Right lobe of liver (tissue), 6 donors: Measurements from ENCODE around the gene GPR156. TPM values are rescaled to one million over a fixed set of nuclear protein-coding genes. Genes with fewer than 3 reads are reported as not detected.

Source experiments
- ATAC-seq, 4 donors: fragments of 200-7000 bp; cut with Tn5 transposase; one replicate each; pipeline ENCODE4 v1.9.1; 2020; ENCODE audit warnings: mild to moderate bottlenecking in 4 of 4, moderate library complexity in 4 of 4
- DNase-seq, 3 donors: peaks; one replicate each; pipeline ENCODE4 v3.0.0-alpha.2; 2020
- H3K27ac ChIP-seq, 3 donors: fragments of 200-600 bp; one replicate each; pipeline ENCODE4 v1.8.0; 2022
- H3K27me3 ChIP-seq, 2 donors: fragments of 200-600 bp; one replicate each; pipeline ENCODE4 v1.8.0; 2022
- H3K36me3 ChIP-seq, 4 donors: fragments of 200-600 bp; sonication (generic) in 1 of 4; one replicate each; pipeline versions ENCODE4 v1.5.1 to v1.8.0; 2017 to 2022; ENCODE audit warnings: control low read depth in 1 of 4
- H3K4me1 ChIP-seq, 4 donors: fragments of 200-600 bp; sonication (generic) in 1 of 4; one replicate each; pipeline versions ENCODE4 v1.5.1 to v1.8.0; 2017 to 2022; ENCODE audit warnings: control low read depth in 1 of 4
- H3K4me3 ChIP-seq, 3 donors: fragments of 200-600 bp; one replicate each; pipeline ENCODE4 v1.8.0; 2022
- H3K9me3 ChIP-seq, 4 donors: fragments of 200-600 bp; sonication (generic) in 1 of 4; one replicate each; pipeline versions ENCODE4 v1.5.1 to v1.8.0; 2017 to 2022; ENCODE audit warnings: control low read depth in 1 of 4
- CTCF ChIP-seq, 4 donors: fragments of 200-600 bp in 3 of 4; fragments of 450-650 bp in 1 of 4; IDR thresholded peaks; one replicate each; pipeline versions ENCODE4 v1.5.1 to v1.8.0; 2016 to 2022; ENCODE audit warnings: antibody characterized with exemption in 4 of 4, mild to moderate bottlenecking in 2 of 4
- POLR2A ChIP-seq: fragments of 450-650 bp; IDR thresholded peaks from one replicate; pipeline ENCODE4 v1.6.1; 2017; ENCODE audit warnings: antibody characterized with exemption, mild to moderate bottlenecking
- WGBS: methylation state at CpG from one replicate; pipeline ENCODE4 v1.1.6; 2018; ENCODE audit warnings: low coverage, low lambda C conversion rate; ENCODE audit not compliant: insufficient coverage; ENCODE audit errors: missing lambda C conversion rate; 5-methylcytosine and 5-hydroxymethylcytosine counted together
- intact Hi-C, 2 donors: fragments of 100-400 bp; cut with DNase I; formaldehyde crosslinking; loops; one replicate each; pipeline versions ENCODE4 v1.11.2 to v1.14.1; 2022
- total RNA-seq, 6 experiments: library from RNA; depleted of rRNA in 2 of 6; stranded (reverse); fragments of >200 nt in 2 of 6; fragmentation: NEBNext Ultra II Directional in 3 of 6; extraction: Animal tissue kit (Norgen Biotek cat#: 25700) in 3 of 6; gene quantifications; one replicate each; pipeline versions ENCODE4 v1.1.0 to v1.2.4, GENCODE V29; 2016 to 2023
- donor health status: DM: no; HTN: yes; CAD: no.
- donor health status: DM: no; HTN: no; CAD: no.
- donor health status: DM: no; HTN: no; CAD: no.
- donor health status: DM: no; HTN: yes; CAD: no.
- donor health status: DM: no; HTN: yes; CAD: no.

Gene GPR156
- total RNA-seq, 6 experiments from 2014 or later, result not detected

GRCh38 chr3:120289636-120290035 lies 4.6 kb upstream of the GPR156 start:
- Histone ChIP-seq H3K4me1 (peaks cover 0 to 6% (median 0%) of the 10 kb centered on the region in 4 donors), H3K27ac (no peak overlapping the region), H3K27me3 (no peaks in the 10 kb centered on the region), H3K4me3 (no peak overlapping the region), H3K9me3 (no peaks in the 10 kb centered on the region), H3K36me3 (no peaks in the 10 kb centered on the region)
- no CpG with 5 or more reads among the region's 16 CpGs for WGBS
- no peak for ATAC-seq
- no peak for DNase-seq
- intact Hi-C loops, result no loop called here
- no peak for TF ChIP-seq POLR2A

GRCh38 chr3:120286465-120286864 lies 1.4 kb upstream of the GPR156 start:
- peaks cover 0 to 6% (median 0%) of the 10 kb centered on the region in 4 donors for H3K4me1 ChIP-seq
- ATAC-seq, result no peak
- no peaks in the 10 kb centered on the region for H3K9me3 ChIP-seq
- WGBS, result 29% methylated on average over 1 of the region's 2 CpGs
- no peak overlapping the region for H3K27ac ChIP-seq
- H3K27me3 ChIP-seq, result no peaks in the 10 kb centered on the region
- no peak overlapping the region for H3K4me3 ChIP-seq
- intact Hi-C loops, result no loop called here
- no peak for DNase-seq
- TF ChIP-seq POLR2A, result no peak
- no peak for TF ChIP-seq CTCF (IDR thresholded peaks at IDR 0.05)
- no peaks in the 10 kb centered on the region for H3K36me3 ChIP-seq

- peaks cover 0 to 6% (median 0%) of the 10 kb centered on the region in 4 donors for H3K4me1 ChIP-seq
- no peaks in the 10 kb centered on the region for H3K27me3 ChIP-seq
- peak overlapping the region in 1 of 3 donors; percentile 40 for H3K4me3 ChIP-seq
- DNase-seq (no peak), ATAC-seq (no peak)
- TF ChIP-seq POLR2A, result no peak
- TF ChIP-seq CTCF (IDR thresholded peaks at IDR 0.05), result no peak
- WGBS, result 44% methylated on average over 14 of the region's 15 CpGs
- H3K36me3 ChIP-seq, result no peaks in the 10 kb centered on the region
- no peaks in the 10 kb centered on the region for H3K9me3 ChIP-seq
- intact Hi-C loops, result no loop called here
- H3K27ac ChIP-seq, result no peak overlapping the region
Measured at GRCh38 chr3:120285508-120285841, 453 bp upstream of the GPR156 start.

- H3K4me3 ChIP-seq, result no peak overlapping the region
- H3K36me3 ChIP-seq, result no peaks in the 10 kb centered on the region
- DNase-seq (no peak), ATAC-seq (no peak)
- intact Hi-C loops, result no loop called here
- TF ChIP-seq POLR2A, result no peak
- TF ChIP-seq CTCF (IDR thresholded peaks at IDR 0.05), result no peak
- H3K4me1 ChIP-seq, result peaks cover 0 to 6% (median 0%) of the 10 kb centered on the region in 4 donors
- WGBS, result 81% methylated on average over 3 of the region's 3 CpGs
- H3K27me3 ChIP-seq, result peaks cover 0 to 13% of the 10 kb centered on the region in 2 donors
- H3K27ac ChIP-seq, result no peak overlapping the region
- H3K9me3 ChIP-seq, result no peaks in the 10 kb centered on the region
Measured at GRCh38 chr3:120281261-120281660, 3.8 kb downstream of the GPR156 start.

- H3K4me3 ChIP-seq, result no peak overlapping the region
- H3K36me3 ChIP-seq, result no peaks in the 10 kb centered on the region
- no peak overlapping the region for H3K27ac ChIP-seq
- DNase-seq, result no peak
- intact Hi-C loops, result no loop called here
- 89% methylated on average over 2 of the region's 3 CpGs for WGBS
- no peak for ATAC-seq
- H3K9me3 ChIP-seq, result no peaks in the 10 kb centered on the region
- peaks cover 0 to 13% of the 10 kb centered on the region in 2 donors for H3K27me3 ChIP-seq
- no peak for TF ChIP-seq POLR2A
- TF ChIP-seq CTCF (IDR thresholded peaks at IDR 0.05), result no peak
- H3K4me1 ChIP-seq, result peaks cover 0 to 6% (median 0%) of the 10 kb centered on the region in 4 donors
Measured at GRCh38 chr3:120280566-120280965, 4.5 kb downstream of the GPR156 start.
